Activated CD4-positive, alpha-beta T cell treated with anti-CD3 and anti-CD28 coated beads, Interleukin-2, amount 50 U/mL, for 24 hours (primary cell): ENCODE measurements around the gene DEPP1.

ENCODE experiments used
- DNase-seq, 2 donors: peaks; one replicate each; pipeline ENCODE4 v3.0.0-alpha.2; 2020; ENCODE audit warnings: low read depth in 1 of 2, low spot score in 1 of 2

Gene DEPP1

DNA sequence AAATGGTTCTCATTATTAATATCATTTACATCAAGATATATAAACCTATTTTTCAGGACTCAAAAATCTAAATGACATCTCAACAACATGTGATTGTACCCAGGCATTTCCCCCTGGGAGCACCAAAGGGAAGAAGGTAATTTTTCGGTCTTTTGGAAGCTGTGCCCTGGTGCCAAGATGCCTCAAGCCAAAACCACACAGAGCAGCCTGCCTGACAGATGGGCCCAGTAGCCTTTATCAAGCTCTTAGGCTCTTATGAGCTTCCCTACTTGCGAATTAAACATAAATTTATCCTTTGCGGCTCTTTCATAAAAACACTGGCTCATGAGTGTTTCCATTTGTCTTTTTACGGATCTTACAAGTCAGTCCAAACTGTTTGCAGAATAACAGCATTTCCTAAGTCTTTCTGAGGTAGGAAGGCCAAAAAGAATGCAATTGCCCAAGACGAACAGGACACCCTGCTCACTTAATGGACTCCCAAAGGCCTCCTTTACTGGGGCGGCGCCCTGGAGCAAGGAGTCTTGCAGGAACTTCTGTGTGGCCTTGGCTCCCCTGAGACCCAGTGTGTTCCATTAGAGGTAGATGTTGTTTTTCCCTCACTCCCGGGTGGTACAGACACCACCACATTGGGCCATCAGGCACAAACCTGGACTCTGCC, 23.1 kb downstream of the DEPP1 start:
- no peak for DNase-seq

DNA sequence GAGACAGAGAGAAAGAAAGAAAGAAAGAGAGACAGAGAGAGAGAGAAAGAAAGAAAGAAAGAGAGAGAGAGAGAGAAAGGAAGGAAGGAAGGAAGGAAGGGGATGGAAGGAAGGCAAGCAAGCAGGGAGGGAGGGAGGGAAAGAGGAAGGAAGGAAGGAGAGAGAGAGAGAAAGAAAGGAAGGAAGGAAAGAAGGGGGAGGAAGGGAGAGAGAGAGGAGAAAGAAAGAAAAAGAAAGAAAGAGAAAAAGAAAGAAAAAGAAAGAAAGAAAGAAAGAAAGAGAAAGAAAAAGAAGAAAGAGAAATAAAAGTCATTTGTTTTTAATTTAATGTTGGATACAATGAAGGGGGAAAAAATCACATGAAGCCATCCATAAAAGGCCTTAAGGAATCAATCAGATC, 23.6 kb downstream of the DEPP1 start:
- no peak for DNase-seq

DNA sequence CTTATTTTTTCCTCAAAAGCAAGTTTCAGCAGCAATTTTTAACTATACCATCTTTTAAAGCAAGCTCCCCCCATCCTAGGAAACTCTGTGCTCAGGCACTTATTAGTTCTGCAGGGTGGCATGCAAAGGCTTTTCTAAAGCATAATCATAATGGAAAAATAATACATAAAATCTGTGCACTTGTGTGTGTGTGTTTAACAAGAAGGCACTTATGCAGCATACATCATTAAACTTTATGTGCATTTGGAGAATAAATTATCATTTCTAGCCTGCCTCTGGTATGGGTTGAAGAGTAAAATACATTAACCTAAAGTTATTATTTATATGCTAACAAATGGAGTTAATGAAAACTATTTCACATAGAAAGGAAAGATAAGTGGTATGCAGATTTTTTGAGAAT, 24.6 kb downstream of the DEPP1 start:
- DNase-seq: no peak

- no peak for DNase-seq
Measured at GRCh38 chr10:44952779-44953231, 25.8 kb downstream of the DEPP1 start.

DNA sequence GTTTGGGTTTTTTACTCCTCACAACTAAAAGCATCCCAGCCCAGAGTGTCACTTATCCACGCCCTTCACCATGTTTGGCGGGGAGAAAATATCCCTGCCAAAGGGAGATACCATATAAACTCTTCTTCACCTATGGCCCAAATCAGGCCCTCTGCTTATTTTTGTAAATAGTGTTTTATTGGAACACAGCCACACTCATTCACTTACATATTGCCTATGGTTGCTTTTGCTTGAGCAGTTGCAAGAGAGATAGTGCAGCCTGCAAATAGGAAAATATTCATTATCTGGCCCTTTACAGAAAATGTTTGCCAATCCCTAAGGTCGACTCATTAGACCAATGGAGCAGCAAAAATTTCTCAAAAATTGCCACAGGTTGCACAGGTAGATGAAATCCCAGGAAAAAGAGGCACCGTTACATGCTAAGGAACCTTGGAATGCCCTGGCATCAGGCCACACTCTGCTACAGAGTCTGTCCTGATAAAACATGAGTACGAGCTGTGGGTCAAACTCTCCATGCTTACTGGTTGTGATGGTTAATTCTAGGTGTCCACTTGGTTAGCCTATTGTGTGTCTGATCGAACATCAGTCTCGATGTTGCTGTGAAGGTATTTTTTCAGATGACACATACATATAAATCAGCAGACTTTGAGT, 26.9 kb downstream of the DEPP1 start:
- no peak for DNase-seq

GRCh38 chr10:44950326-44951225, 28.0 kb downstream of the DEPP1 start:
- DNase-seq: no peak

- no peak for DNase-seq
Measured at GRCh38 chr10:44949915-44950314, 28.7 kb downstream of the DEPP1 start.

DNA sequence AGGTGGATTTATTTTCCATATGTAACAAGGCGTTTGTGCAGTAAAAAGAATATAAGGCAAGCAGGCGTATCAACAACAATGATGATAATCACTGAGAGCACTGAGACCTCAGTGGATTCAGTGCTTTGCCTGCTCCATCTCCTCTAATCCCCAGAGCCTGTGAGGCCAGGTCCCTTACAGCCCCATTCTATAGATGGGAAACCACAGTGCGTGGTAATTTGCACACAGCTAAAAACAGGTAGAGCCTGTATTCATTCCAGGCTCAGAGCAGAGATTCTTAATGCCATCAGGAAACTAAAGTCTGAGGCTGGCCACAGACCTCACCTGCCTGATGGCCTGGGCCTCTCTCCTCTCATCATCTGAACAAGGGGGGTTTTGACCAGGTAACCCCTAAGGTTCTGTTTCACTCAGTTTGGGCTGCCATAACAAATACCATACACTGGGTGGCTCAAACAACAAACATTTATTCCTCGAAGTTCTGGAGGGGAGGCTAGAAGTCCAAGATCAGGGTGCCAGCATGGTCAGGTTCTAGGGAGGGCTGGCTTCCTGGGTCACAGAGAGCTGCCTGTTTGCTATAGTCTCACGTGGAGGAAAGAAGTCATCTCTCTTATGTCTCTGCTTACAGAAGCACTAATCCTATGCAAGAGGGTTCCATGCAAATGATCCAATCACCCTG, 29.3 kb downstream of the DEPP1 start:
- no peak for DNase-seq

GRCh38 chr10:44948642-44949041, 30.0 kb downstream of the DEPP1 start:
- DNase-seq: no peak

DNA sequence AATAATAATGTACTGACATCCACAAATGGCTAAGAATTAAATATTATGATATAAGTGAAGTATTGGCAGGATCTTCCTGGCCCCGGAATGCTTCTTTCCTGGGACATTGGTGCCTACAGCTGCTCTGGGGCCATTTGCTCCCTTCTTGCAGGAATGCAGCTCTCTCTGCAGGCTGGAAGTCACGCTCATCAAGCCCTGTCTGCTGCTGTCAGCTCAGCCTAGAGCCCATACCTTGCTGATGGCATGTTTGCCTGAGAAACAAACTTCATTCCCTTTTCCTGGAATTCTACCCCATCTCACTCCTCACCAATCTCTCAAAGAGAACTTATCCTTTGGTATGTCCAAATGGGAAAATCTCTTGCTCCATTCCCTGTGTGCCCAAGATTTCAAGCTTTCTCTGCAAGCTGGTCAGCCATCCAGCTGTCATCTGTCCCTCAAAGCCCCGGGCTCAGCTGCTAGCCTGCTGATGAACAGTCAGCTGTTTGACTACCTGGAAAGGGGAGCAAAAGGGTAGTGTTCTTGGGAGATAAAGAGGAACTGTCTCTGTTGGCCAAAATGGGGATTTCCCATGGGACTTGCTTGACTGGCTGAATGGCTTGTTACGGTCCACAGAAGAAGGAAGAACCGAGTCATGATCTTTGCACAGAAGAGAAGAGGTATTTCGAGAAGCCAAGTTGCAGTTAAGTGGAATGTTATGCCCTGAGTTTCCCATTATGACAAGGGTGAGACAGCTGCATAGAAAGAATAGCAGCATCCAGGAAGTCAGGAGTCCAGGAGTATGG, 31.0 kb downstream of the DEPP1 start:
- no peak for DNase-seq

- DNase-seq: no peak
Measured at GRCh38 chr10:44946205-44946604, 32.4 kb downstream of the DEPP1 start.

- no peak for DNase-seq
Measured at GRCh38 chr10:44944354-44944753, 34.3 kb downstream of the DEPP1 start.

- DNase-seq: no peak
Measured at GRCh38 chr10:44939691-44940401, 38.8 kb downstream of the DEPP1 start.

GRCh38 chr10:44938956-44939355, 39.7 kb downstream of the DEPP1 start:
- DNase-seq: no peak

GRCh38 chr10:44937196-44938005, 41.2 kb downstream of the DEPP1 start:
- no peak for DNase-seq

DNA sequence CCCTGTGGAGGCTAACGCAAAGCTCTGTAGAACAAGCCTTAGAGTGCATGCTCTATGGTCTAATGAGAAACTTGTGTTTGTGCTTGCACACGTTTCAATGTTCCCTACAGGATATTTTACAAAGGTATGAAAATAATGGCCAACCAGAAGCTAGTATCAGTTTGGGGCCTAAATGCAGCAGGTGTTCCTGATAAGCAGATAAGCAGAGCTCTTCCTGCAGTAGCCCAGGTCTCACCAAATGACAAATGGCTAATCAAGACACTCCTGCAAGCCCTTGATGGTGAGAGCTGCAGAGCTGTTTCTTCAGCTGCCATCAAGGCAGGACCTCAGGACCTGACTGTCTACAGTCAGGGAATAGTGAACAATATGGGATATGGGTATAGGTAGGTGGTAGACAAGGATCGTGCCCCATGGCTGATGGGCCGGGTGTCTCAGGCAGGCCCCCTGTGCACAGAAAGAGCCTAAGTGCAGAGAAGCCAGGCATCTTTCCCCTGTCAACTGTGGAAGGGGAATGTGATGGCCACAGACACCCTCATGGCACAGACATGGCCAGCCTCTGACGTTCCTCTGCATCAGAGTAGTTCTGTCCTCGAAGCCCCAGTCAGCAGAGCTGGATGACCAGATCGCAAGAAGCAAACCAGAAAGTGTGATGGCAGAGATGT, 42.2 kb downstream of the DEPP1 start:
- DNase-seq: no peak

GRCh38 chr10:44935966-44936295, 42.7 kb downstream of the DEPP1 start:
- DNase-seq: no peak

DNA sequence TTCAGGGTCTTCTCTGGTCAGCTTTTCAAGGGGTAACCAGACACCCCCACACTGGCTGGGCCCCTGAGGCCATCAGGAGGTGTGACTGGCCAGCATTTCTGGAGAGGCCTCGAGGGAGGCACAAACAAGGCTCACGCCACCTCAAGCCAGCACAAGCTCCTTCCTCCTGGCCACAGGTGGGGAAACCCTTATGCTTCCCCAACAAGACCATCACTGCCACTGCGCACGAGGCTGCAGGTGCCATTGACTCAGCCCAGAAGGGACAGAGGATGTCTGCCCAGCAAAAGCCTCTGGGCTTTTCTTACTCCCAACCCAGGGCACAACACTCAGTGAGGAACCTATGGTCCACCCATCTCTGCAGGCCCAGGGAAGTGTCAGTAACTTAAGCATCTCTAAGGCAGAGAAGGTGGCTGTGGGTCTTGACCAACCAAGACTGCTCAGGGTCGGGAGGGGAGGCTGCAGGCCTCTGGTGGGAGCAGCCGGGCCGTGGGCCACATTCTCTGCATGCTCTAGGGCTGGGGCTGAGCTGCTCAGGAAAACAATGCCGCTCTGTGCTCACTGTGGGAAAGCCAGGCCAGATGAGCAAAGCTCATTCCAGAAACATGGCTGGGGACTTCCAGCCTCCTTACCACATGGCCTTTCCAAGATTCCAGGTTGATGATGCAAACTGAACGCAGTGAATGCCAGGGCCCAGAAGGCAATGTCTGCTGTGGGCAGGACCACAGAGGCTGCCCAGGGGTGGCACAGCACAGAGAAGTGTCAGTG, 43.2 kb downstream of the DEPP1 start:
- no peak for DNase-seq
